K562 (cell line): ENCODE data around the gene PPP1R15A. TPM values are rescaled to one million over a fixed set of nuclear protein-coding genes. Genes with fewer than 3 reads are reported as not detected.

Experiments
- CREM ChIP-seq: IDR thresholded peaks from 2 replicates; pipeline ENCODE4 v1.6.1; 2014; ENCODE audit warnings: antibody characterized with exemption, low read depth
- DIDO1 ChIP-seq: fragments of 450-650 bp; IDR thresholded peaks from 2 replicates; pipeline ENCODE4 v1.6.1; 2016; ENCODE audit warnings: low read depth, missing biosample characterization, missing genetic modification characterization
- DLX4 ChIP-seq: fragments of 250-450 bp; sonication (Bioruptor Pico); IDR thresholded peaks from 2 replicates; pipeline ENCODE4 v1.6.1; 2021; ENCODE audit warnings: mild to moderate bottlenecking
- FOXJ3 ChIP-seq: sonication (generic); formaldehyde crosslinking; IDR thresholded peaks from 2 replicates; pipeline ENCODE4 v1.4.0; 2020; ENCODE audit warnings: mild to moderate bottlenecking, missing genetic modification reagents
- HES1 ChIP-seq: fragments of 450-650 bp; IDR thresholded peaks from 2 replicates; pipeline ENCODE4 v1.6.1; 2016; ENCODE audit warnings: low read depth, mild to moderate bottlenecking, moderate library complexity
- MBD2 ChIP-seq: sonication (generic); IDR thresholded peaks from 2 replicates; pipeline ENCODE4 v1.6.1; 2016; ENCODE audit warnings: low read depth, borderline replicate concordance
- SNAPC5 ChIP-seq: fragments of 250-450 bp; sonication (Bioruptor Pico); IDR thresholded peaks from 2 replicates; pipeline ENCODE4 v1.8.0; 2021; ENCODE audit warnings: moderate library complexity, mild to moderate bottlenecking, inconsistent platforms
- TBP ChIP-seq: optimal IDR thresholded peaks from 2 replicates; pipeline ENCODE3; 2011; ENCODE audit warnings: low read depth, low read length, improper control_type of control experiment
- TFAM ChIP-seq: fragments of 250-450 bp; sonication (Bioruptor Pico); conservative IDR thresholded peaks from 2 replicates; pipeline ENCODE4 v1.5.0; 2021; ENCODE audit warnings: mild to moderate bottlenecking, moderate library complexity
- TRIM24 ChIP-seq, 2 experiments: fragments of 450-650 bp; IDR thresholded peaks; 2 replicates each; pipeline ENCODE4 v1.6.1; 2016
- VEZF1 ChIP-seq: fragments of 200-800 bp; sonication (Bioruptor generic); IDR thresholded peaks from 2 replicates; pipeline ENCODE4 v1.6.1; 2017; ENCODE audit warnings: missing genetic modification characterization, missing compliant biosample characterization
- XRCC4 ChIP-seq: IDR thresholded peaks from one replicate; pipeline ENCODE4 v1.6.1; 2011; ENCODE audit not compliant: insufficient read depth, insufficient read length; ENCODE audit errors: extremely low read depth
- ZNF133 ChIP-seq: fragments of 250-450 bp; sonication (Bioruptor Pico); IDR thresholded peaks from 2 replicates; pipeline ENCODE4 v1.4.0; 2020; ENCODE audit warnings: mild to moderate bottlenecking
- ZNF507 ChIP-seq: conservative IDR thresholded peaks from 2 replicates; pipeline ENCODE4 v1.6.1; 2017; ENCODE audit warnings: missing genetic modification characterization, missing compliant biosample characterization
- polyA plus RNA-seq, 8 experiments: library from polyadenylated mRNA; depleted of rRNA in 4 of 8; stranded (reverse) in 5 of 8; unstranded in 3 of 8; fragments of >200 nt; fragmentation: Nextera tagmentation in 2 of 8; fragmentation: Illumina TruSeq in 1 of 8; extraction: Ambion mirVana in 2 of 8; extraction: Trizol in 1 of 8; gene quantifications; 2 replicates each; pipeline versions ENCODE4 v1.2.1 to v1.2.3, GENCODE V29; 2011 to 2014; ENCODE audit warnings: inconsistent platforms in 1 of 8, missing spikeins in 1 of 8
- total RNA-seq, 7 experiments: library from RNA; depleted of rRNA in 6 of 7; stranded (reverse); fragments of >200 nt in 6 of 7; fragmentation: Illumina TruSeq in 2 of 7; extraction: Trizol in 2 of 7; gene quantifications; 2 replicates each; pipeline versions ENCODE4 v1.2.1 to v1.2.3, GENCODE V29; 2011 to 2021; ENCODE audit warnings: low replicate concordance in 1 of 7
- TF ChIP-seq, protein P1 (sequence below), 3 experiments: fragments of 200-800 bp in 1 of 3; fragments of 250-450 bp in 1 of 3; fragments of 450-650 bp in 1 of 3; sonication (Bioruptor Pico) in 1 of 3; sonication (Bioruptor generic) in 1 of 3; formaldehyde crosslinking in 1 of 3; IDR thresholded peaks; 2 replicates each; pipeline versions ENCODE4 v1.6.1 to v1.8.0; 2016 to 2022; ENCODE audit warnings: mild to moderate bottlenecking in 2 of 3, missing genetic modification characterization in 2 of 3, missing compliant biosample characterization in 1 of 3, moderate library complexity in 1 of 3
- TF ChIP-seq, protein P2 (sequence below): fragments of 200-400 bp; formaldehyde crosslinking; IDR thresholded peaks from 2 replicates; pipeline ENCODE4 v1.6.1; 2017; ENCODE audit warnings: mild to moderate bottlenecking, low read depth, low read length, moderate library complexity
- TF ChIP-seq, protein P3 (sequence below): conservative IDR thresholded peaks from 2 replicates; pipeline ENCODE4 v1.6.1; 2011; ENCODE audit warnings: low read depth, mild to moderate bottlenecking, low read length; ENCODE audit not compliant: control insufficient read depth

PPP1R15A gene
- total and polyA plus RNA-seq, 9 of the 15 experiments (the other 6 are each of a cell fraction or from before 2014, with no cell fraction given) = 0.42 to 73.7 (median 44.0) TPM

DNA sequence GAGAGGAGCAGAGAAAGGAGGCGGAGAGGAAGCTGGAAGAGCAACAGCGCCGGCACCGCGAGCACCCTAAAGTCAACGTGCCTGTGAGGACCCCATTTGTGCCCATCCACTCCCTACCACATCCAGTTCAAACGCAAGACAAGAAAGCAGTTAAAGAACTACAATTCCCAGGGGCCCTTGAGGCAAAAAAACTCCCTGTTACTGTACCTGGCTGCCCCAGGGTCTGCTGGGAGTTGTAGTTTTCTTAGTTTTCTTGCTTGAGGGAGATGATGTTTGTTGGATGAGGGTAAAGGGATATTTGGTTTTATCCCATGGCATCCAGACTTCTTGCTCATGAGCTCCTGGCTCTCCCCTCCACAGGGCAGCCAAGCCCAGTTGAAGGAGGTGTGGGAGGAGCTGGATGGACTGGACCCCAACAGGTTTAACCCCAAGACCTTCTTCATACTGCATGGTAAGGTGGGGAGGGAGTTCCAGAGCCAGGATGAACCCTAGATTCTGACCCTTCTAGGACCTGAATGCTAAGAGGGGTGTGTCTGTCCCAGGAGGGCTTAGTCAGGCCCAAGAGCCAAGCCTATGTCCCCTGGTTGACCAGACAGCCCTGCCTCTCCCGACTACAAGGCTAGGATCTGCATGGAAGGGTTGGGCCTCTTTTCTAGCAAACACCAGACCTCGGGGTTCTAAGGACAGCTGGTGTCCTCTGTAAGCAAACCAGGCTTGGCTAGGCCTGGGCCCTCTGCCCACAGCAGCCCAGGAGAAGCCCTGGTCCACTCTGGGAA, 41.1 kb downstream of the PPP1R15A start (continued):
- TF ChIP-seq TFAM (CRISPR knock-in tag) (no peak), XRCC4 (no peak), DLX4 (CRISPR knock-in tag) (no peak), MBD2 (peak; percentile 57; the same call in 1 of the 2 replicates), HES1 (no peak), TBP (no peak), ZNF133 (no peak), CREM (0 out of 2 replicates have a peak, but pooled peaks have one; percentile 30), TRIM24 (IDR thresholded peaks at IDR 0.05) (no peak), DIDO1 (tag) (no peak), FOXJ3 (CRISPR knock-in tag) (no peak), ZNF507 (tag) (no peak), VEZF1 (CRISPR knock-in tag) (no peak), SNAPC5 (no peak)
- TF ChIP-seq, protein P1, sequence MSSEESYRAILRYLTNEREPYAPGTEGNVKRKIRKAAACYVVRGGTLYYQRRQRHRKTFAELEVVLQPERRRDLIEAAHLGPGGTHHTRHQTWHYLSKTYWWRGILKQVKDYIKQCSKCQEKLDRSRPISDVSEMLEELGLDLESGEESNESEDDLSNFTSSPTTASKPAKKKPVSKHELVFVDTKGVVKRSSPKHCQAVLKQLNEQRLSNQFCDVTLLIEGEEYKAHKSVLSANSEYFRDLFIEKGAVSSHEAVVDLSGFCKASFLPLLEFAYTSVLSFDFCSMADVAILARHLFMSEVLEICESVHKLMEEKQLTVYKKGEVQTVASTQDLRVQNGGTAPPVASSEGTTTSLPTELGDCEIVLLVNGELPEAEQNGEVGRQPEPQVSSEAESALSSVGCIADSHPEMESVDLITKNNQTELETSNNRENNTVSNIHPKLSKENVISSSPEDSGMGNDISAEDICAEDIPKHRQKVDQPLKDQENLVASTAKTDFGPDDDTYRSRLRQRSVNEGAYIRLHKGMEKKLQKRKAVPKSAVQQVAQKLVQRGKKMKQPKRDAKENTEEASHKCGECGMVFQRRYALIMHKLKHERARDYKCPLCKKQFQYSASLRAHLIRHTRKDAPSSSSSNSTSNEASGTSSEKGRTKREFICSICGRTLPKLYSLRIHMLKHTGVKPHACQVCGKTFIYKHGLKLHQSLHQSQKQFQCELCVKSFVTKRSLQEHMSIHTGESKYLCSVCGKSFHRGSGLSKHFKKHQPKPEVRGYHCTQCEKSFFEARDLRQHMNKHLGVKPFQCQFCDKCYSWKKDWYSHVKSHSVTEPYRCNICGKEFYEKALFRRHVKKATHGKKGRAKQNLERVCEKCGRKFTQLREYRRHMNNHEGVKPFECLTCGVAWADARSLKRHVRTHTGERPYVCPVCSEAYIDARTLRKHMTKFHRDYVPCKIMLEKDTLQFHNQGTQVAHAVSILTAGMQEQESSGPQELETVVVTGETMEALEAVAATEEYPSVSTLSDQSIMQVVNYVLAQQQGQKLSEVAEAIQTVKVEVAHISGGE (CRISPR knock-in tag; IDR thresholded peaks at IDR 0.05) = peak in 1 of 3 experiments; percentile 38; a peak in 1 of 6 replicates
- TF ChIP-seq, protein P2, sequence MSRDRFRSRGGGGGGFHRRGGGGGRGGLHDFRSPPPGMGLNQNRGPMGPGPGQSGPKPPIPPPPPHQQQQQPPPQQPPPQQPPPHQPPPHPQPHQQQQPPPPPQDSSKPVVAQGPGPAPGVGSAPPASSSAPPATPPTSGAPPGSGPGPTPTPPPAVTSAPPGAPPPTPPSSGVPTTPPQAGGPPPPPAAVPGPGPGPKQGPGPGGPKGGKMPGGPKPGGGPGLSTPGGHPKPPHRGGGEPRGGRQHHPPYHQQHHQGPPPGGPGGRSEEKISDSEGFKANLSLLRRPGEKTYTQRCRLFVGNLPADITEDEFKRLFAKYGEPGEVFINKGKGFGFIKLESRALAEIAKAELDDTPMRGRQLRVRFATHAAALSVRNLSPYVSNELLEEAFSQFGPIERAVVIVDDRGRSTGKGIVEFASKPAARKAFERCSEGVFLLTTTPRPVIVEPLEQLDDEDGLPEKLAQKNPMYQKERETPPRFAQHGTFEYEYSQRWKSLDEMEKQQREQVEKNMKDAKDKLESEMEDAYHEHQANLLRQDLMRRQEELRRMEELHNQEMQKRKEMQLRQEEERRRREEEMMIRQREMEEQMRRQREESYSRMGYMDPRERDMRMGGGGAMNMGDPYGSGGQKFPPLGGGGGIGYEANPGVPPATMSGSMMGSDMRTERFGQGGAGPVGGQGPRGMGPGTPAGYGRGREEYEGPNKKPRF = no peak
- TF ChIP-seq, protein P3, sequence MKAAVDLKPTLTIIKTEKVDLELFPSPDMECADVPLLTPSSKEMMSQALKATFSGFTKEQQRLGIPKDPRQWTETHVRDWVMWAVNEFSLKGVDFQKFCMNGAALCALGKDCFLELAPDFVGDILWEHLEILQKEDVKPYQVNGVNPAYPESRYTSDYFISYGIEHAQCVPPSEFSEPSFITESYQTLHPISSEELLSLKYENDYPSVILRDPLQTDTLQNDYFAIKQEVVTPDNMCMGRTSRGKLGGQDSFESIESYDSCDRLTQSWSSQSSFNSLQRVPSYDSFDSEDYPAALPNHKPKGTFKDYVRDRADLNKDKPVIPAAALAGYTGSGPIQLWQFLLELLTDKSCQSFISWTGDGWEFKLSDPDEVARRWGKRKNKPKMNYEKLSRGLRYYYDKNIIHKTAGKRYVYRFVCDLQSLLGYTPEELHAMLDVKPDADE = peak; percentile 83; the same call in 1 of the 2 replicates
